SJCRH30 (cell line): ENCODE results near the gene RNF169. TPM values are rescaled to one million over a fixed set of nuclear protein-coding genes. Genes with fewer than 3 reads are reported as not detected.
A peak's percentile ranks its signal among the peaks of the same experiment; 100 is the strongest.

Experiments
- DNase-seq, 2 experiments: peaks; one replicate each; pipeline ENCODE4 v3.0.0-alpha.2; 2015 to 2020
- H3K27ac ChIP-seq: fragments of 250-450 bp; sonication (Bioruptor Pico); 2 replicates; pipeline ENCODE4 v1.5.1; 2020; ENCODE audit warnings: mild to moderate bottlenecking, moderate library complexity
- H3K27me3 ChIP-seq: fragments of 250-450 bp; sonication (Bioruptor Pico); 2 replicates; pipeline ENCODE4 v1.5.1; 2020; ENCODE audit warnings: mild to moderate bottlenecking, moderate library complexity
- H3K36me3 ChIP-seq: fragments of 250-450 bp; sonication (Bioruptor Pico); 2 replicates; pipeline ENCODE4 v1.5.1; 2020; ENCODE audit warnings: mild to moderate bottlenecking, moderate library complexity
- H3K4me1 ChIP-seq: fragments of 250-450 bp; sonication (Bioruptor Pico); 2 replicates; pipeline ENCODE4 v1.5.1; 2020; ENCODE audit warnings: mild to moderate bottlenecking, moderate library complexity
- H3K4me3 ChIP-seq: fragments of 250-450 bp; sonication (Bioruptor Pico); 2 replicates; pipeline ENCODE4 v1.5.1; 2020; ENCODE audit warnings: mild to moderate bottlenecking, moderate library complexity
- H3K9me3 ChIP-seq: fragments of 250-450 bp; sonication (Bioruptor Pico); replicated peaks from 2 replicates; pipeline ENCODE4 v1.5.1; 2020; ENCODE audit warnings: mild to moderate bottlenecking, moderate library complexity
- total RNA-seq: library from RNA; depleted of rRNA; stranded (reverse); fragments of >200 nt; shearing (Covaris generic); gene quantifications from 2 replicates; pipeline ENCODE4 v1.2.3, GENCODE V29; 2014

RNF169 gene
- total RNA-seq, 1 experiment from 2014 or later, result 17.8 TPM

DNA sequence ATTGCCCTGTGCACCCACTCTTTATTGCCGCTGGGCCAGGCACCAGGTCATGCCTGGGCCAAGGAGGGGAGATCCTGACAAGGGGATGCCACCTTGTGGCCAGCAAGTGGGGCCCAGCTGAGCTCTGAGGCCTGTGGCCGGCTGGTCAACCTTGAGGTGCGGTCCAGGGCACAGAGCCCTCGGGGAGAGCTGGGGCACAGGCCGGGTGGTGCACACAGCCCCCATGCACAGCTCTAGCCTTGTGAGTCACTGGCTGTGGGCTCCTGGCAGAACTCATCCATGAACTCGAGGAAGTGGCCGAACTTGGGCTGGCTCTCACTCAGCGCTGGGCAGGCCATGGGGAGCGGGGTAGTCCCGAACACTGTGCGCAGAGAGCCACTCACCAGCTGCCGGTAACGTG, 94.3 kb downstream of the RNF169 start:
- no peak overlapping the region for H3K4me3 ChIP-seq
- peaks cover 29% of the 10 kb centered on the region for H3K36me3 ChIP-seq
- no peaks in the 10 kb centered on the region for H3K4me1 ChIP-seq
- DNase-seq, result no peak
- H3K9me3 ChIP-seq, result no peaks in the 10 kb centered on the region
- H3K27me3 ChIP-seq, result no peaks in the 10 kb centered on the region
- H3K27ac ChIP-seq, result no peak overlapping the region

DNA sequence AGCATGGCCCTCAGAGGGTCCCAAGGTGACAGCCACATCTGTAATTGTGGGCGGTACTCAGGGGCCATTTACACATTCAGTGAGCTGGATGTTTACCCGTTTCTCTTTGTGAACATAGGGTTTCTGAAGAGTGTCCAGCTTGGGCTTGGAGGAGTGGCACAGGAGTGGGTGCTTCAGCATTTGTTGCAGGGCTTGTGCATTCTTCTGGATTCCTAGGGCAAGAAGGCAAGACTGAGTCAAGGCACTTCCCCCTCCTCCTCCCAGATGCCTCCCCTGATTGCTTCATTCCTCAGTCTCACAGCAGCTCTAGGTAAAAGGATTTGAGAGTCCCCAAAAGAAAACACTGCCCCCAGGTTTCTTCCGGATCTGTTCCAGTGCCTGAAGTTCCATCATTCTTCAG, 95.4 kb downstream of the RNF169 start:
- Histone ChIP-seq H3K27me3 (no peaks in the 10 kb centered on the region), H3K4me1 (no peaks in the 10 kb centered on the region), H3K9me3 (no peaks in the 10 kb centered on the region), H3K27ac (no peak overlapping the region), H3K36me3 (peaks cover 27% of the 10 kb centered on the region), H3K4me3 (no peak overlapping the region)
- DNase-seq, result no peak

DNA sequence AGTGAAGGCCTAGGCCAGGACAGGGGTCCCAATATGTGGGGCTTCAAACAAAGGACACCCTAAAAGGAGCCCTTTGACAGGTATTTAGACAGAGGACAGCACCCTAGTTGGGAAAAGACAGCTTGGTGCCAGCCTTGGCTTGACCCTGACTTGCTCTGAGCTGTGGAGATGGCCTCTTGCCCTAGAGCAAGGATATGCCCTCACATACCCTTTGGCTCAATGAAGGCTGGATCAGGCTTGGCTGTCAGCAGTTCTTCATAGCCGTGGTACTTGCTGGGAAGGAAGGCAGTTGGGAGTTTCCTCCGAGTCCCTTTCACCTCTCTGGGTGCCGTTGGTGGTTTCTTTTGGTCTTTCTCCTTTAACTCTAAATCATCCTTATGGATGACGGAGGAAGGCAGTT, 96.2 kb downstream of the RNF169 start:
- Histone ChIP-seq H3K36me3 (peaks cover 26% of the 10 kb centered on the region), H3K4me1 (no peaks in the 10 kb centered on the region), H3K27ac (no peak overlapping the region), H3K4me3 (no peak overlapping the region), H3K27me3 (no peaks in the 10 kb centered on the region), H3K9me3 (no peaks in the 10 kb centered on the region)
- no peak for DNase-seq

DNA sequence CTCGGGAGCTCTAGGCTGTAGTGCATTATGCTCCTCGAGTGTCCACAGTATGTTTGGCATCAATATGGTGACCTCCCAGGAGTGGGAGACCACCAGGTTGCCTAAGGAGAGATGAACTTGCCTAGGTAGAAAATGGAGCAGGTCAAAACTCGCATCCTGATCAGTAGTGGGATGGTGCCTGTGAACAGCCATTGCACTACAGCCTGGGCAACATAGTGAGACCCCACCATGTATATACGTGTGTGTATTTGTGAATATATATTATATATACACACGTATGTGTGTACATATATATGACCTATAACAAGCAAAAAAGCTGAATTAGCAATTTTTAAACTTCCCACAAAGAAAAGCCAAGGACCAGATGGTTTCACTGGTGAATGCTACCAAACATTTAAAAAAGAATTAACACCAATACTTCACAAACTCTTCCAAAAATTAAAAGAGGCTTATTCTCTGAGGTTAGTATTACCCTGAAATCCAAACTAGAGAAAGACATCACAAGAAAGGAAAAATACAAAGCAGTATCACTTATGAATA, 97.4 kb downstream of the RNF169 start:
- H3K36me3 ChIP-seq, result peaks cover 20% of the 10 kb centered on the region
- H3K27ac ChIP-seq, result no peak overlapping the region
- no peaks in the 10 kb centered on the region for H3K9me3 ChIP-seq
- no peak for DNase-seq
- H3K4me3 ChIP-seq, result no peak overlapping the region
- H3K4me1 ChIP-seq, result no peaks in the 10 kb centered on the region
- H3K27me3 ChIP-seq, result no peaks in the 10 kb centered on the region

DNA sequence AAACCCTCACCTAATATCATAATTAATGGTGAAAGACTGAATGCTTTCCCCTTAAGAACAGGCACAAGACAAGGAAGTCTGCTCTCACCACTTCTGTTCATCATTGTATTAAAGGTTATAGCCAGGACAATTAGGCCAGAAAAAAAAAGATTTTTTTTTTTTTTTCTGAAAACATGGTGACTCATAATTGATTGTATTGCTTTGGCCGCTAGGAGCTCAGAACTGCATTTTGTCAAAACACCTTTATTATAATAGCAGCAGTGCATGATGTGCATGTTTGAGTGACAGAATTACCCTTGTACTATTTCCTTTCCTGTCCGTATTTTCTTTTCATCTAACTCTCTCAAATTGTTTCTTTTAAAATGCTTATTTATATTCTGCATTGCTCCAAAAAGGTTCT, 98.1 kb downstream of the RNF169 start:
- H3K4me3 ChIP-seq, result no peak overlapping the region
- H3K9me3 ChIP-seq, result no peaks in the 10 kb centered on the region
- H3K27ac ChIP-seq, result no peak overlapping the region
- H3K27me3 ChIP-seq, result no peaks in the 10 kb centered on the region
- peaks cover 22% of the 10 kb centered on the region for H3K36me3 ChIP-seq
- no peaks in the 10 kb centered on the region for H3K4me1 ChIP-seq
- no peak for DNase-seq

DNA sequence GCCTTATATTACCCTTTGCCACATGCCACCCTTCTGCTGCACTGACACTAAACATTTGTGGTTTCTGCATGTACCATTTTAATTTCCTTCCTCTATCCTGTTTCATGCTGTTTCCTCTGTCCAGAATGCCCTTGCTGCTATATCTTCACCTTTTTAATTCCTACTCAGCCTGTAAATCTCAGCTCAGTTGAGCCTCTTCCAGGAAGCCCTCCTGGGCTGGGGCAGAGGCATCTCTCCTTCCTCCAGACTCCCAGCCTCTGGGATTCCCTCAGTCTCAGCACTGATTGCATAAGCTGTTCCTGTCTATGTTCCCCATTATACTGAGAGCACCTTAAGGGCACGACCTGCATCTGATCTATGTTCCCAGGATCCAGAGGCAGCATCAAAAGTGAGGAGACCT, 98.7 kb downstream of the RNF169 start:
- H3K9me3 ChIP-seq, result no peaks in the 10 kb centered on the region
- no peaks in the 10 kb centered on the region for H3K27me3 ChIP-seq
- H3K36me3 ChIP-seq, result peaks cover 18% of the 10 kb centered on the region

DNA sequence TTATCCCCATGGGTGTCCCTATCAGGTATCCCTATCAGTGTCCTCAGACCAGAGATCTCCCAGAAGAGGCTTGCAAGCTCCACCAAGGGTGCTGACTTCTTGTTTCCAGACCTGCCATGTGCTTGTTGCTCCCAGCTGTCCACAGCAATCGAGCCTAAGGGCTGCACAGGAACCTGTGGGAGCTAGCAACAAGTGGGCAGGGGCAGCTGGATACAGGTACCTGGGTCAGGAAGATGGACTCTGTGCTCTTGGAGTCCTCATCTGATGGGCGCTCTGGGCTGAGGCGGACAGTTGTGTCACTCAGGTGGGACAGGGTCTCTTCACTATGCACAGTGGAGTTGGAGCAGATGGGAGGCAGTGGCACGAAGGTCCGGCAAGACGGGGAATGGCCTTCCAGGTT, 99.2 kb downstream of the RNF169 start:
- peaks cover 15% of the 10 kb centered on the region for H3K36me3 ChIP-seq
- H3K4me3 ChIP-seq, result no peak overlapping the region
- H3K27me3 ChIP-seq, result no peaks in the 10 kb centered on the region
- DNase-seq, result no peak
- H3K27ac ChIP-seq, result no peak overlapping the region
- no peaks in the 10 kb centered on the region for H3K9me3 ChIP-seq
- H3K4me1 ChIP-seq, result no peaks in the 10 kb centered on the region

More for the DNA sequence above, 98.7 kb downstream of the RNF169 start:
- H3K4me1 ChIP-seq, result no peaks in the 10 kb centered on the region
- DNase-seq, result no peak
- H3K27ac ChIP-seq, result no peak overlapping the region
- H3K4me3 ChIP-seq, result no peak overlapping the region

DNA sequence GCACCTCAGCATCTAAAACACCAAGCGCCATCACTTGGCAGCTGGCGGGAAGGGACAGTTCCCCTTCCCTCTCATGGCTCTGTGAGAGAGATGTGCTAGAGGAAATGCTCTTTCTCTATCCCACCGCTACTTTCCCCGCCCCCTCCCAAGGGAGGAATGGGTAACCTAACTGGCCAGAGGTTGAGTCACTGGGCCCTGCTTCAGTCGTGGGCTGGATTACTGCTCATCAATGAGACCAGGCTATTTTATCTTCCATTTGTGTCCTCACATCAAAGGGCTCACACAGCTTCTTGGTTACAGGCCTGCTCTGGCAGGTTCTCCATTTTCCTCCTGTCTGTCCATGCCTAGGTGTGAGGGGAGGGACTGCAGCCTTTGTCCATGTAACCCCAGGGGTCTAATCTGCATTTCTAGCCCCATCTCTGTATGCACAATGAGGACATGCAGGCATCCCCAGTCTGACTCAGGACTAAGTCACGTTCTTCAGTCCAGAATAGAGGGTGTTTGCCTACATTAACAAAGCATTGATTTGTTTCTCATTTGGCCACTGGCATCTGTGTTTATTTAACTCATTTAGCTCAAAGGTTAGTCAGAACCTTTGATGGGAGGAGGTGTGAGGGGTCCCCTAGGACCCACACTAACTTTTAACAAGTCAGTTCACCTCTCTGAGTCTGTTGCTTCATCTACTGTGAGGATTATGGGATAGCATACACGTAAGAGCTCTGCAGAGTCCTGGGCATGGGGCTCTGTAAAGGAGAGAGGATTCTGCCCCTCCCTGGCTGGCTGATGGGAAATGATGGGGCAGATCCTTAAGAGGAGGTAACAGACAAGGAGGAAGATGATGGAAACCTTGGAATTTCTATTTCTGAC, 101.1 kb downstream of the RNF169 start:
- H3K4me1 ChIP-seq, result no peaks in the 10 kb centered on the region
- no peaks in the 10 kb centered on the region for H3K9me3 ChIP-seq
- H3K4me3 ChIP-seq, result no peak overlapping the region
- peaks cover 9% of the 10 kb centered on the region for H3K36me3 ChIP-seq
- DNase-seq, result no peak
- H3K27me3 ChIP-seq, result no peaks in the 10 kb centered on the region
- H3K27ac ChIP-seq, result no peak overlapping the region

DNA sequence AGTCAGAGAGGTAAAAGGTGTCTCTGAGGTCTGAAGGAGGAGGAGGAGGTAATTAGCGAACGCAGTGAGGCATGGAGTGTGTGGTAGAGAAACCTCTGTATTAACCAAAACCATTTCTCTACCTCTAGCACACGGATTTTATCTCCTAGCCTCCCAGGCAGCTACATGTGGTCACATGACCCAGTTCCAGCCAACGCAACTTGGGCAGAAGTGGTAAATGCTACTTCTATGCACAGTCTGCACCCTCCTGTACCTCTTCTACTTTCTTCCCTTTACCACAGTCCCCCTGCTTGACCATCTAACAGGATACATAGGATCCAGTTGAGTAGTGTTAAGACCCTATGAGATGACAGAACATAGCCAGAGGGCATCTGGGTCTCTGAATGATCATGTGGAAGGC, 104.6 kb downstream of the RNF169 start:
- peaks cover 5% of the 10 kb centered on the region for H3K36me3 ChIP-seq
- H3K4me1 ChIP-seq, result no peaks in the 10 kb centered on the region
- no peak overlapping the region for H3K4me3 ChIP-seq
- H3K27ac ChIP-seq, result no peak overlapping the region
- H3K9me3 ChIP-seq, result no peaks in the 10 kb centered on the region
- no peak for DNase-seq
- no peaks in the 10 kb centered on the region for H3K27me3 ChIP-seq

DNA sequence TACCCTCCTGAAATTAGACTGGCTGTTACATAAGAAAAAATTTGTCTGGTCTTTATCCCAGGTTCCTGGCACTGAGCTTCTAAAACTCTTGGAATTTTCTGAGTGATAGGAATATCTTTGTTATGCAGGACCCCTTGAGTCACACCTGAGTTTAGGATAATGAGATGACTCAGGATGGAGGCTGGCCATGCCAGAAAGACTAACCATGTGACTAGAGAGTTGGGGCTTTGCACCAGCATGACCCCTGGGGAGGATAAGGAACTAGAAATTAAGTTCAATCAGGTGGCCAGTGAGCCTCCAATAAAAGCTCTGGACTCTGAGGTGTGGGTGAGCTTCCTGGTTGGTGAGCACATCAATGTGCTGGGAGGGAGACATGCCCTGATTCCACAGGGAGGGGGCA, 112.1 kb downstream of the RNF169 start:
- Histone ChIP-seq H3K4me1 (no peaks in the 10 kb centered on the region), H3K9me3 (0 out of 2 replicates have a peak, but pooled peaks cover 5% of the 10 kb centered on the region), H3K4me3 (no peak overlapping the region), H3K27ac (no peak overlapping the region), H3K27me3 (no peaks in the 10 kb centered on the region), H3K36me3 (peaks cover 11% of the 10 kb centered on the region)
- no peak for DNase-seq

DNA sequence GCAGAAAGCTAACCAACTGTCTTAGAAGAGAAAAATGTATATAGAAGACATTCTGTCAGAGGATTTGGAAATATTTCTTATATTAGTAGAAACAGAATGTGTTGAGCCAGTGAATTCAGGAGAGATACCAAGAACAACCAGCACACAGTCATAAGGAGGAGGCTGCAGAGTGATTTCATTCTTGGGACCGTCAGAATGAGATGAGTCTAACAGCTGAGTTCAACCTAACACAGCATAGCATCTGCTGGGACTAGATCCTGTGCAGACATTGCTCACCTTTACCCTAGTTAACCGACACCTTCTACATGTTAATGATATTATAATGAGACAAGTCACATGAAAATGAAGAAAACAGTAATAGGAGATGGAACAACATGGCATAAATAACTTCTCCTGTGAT, 114.8 kb downstream of the RNF169 start:
- Histone ChIP-seq H3K27ac (no peak overlapping the region), H3K27me3 (no peaks in the 10 kb centered on the region), H3K4me3 (no peak overlapping the region), H3K4me1 (no peaks in the 10 kb centered on the region), H3K36me3 (peaks cover 14% of the 10 kb centered on the region), H3K9me3 (peaks cover 14% of the 10 kb centered on the region)
- no peak for DNase-seq

DNA sequence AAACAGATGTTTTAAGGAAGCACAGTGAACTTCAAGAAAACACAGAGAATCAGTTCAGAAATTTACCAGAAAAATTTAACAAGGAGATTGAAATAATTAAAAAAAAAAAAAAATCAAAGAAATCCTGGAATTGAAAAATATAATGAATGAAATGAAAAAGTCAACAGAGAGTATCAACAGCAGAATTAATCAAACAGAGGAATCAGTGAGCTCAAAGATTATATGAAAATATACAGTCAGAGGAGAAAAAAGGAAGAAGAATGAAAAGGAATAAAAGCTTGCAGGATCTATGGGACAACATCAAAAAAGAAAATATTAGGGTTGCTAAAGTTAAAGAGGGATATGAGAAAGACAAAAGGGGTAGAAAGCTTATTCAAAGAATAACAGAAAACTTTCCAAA, 117.9 kb downstream of the RNF169 start:
- Histone ChIP-seq H3K27ac (no peak overlapping the region), H3K36me3 (peaks cover 12% of the 10 kb centered on the region), H3K9me3 (peaks cover 12% of the 10 kb centered on the region), H3K27me3 (no peaks in the 10 kb centered on the region), H3K4me3 (no peak overlapping the region), H3K4me1 (no peaks in the 10 kb centered on the region)
- no peak for DNase-seq

DNA sequence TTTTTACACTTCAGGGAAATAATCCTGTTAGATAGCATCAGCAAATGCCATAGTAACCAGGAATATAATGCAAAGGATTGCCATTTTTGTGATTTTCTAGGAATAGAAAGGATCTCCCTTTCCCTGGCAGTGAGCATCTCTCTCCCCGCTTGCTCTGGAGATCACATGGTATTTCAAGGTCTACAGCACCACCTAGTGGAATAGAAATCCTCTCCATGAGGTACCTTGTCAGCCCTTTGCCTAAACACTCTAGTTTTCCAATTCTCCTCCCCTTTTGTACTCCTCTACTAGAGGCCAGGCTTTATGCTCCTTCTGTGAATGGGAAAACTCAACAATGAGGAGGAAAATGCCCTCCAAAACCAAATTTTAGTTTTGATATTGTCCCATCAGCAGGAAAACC, 121.8 kb downstream of the RNF169 start:
- no peak overlapping the region for H3K4me3 ChIP-seq
- H3K4me1 ChIP-seq, result no peaks in the 10 kb centered on the region
- peaks cover 11% of the 10 kb centered on the region for H3K36me3 ChIP-seq
- H3K27ac ChIP-seq, result no peak overlapping the region
- H3K9me3 ChIP-seq, result peaks cover 13% of the 10 kb centered on the region
- DNase-seq, result peak; percentile 26 to 57
- no peaks in the 10 kb centered on the region for H3K27me3 ChIP-seq

DNA sequence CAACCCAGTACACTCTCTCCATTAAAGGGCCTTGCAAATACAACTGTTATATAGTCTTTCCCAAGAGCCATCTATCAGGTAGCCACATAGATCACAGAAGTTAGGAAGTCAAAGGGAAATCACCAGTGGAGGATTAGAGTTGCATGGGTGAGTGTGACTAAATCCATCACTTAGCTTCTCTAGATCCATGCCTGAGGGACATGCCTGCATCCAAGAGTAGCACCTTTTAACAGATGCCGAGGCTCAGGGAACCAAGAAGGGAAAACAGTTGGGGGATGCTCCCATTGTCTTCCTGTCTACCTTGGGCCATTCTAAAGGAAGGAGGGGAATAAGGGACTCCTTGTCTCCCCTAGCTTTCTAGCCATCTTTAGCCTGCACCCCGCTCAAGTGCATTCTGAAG, 122.4 kb downstream of the RNF169 start:
- Histone ChIP-seq H3K27ac (no peak overlapping the region), H3K9me3 (peaks cover 13% of the 10 kb centered on the region), H3K4me3 (no peak overlapping the region), H3K4me1 (no peaks in the 10 kb centered on the region), H3K27me3 (no peaks in the 10 kb centered on the region), H3K36me3 (peaks cover 11% of the 10 kb centered on the region)
- DNase-seq, result peak in 1 of 2 experiments; percentile 22

DNA sequence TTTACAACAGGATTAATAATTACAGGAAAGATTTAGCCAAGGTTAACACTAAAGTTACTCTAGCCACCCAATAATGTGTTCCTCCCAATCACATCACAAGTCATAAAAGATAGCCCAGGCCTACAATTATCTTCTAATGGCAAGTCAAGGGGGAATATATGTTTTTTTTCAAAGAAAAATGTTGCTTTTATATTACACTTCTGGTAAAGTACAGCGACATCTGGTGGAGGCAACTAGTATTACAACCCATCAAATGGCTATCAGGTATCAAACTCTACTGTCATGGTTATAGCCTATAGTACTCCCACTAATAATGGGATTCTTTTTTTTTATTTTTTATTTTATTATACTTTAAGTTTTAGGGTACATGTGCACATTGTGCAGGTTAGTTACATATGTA, 128.5 kb downstream of the RNF169 start:
- DNase-seq, result peak; percentile 11 to 22
- H3K27me3 ChIP-seq, result no peaks in the 10 kb centered on the region
- H3K4me3 ChIP-seq, result no peak overlapping the region
- peaks cover 11% of the 10 kb centered on the region for H3K36me3 ChIP-seq
- no peak overlapping the region for H3K27ac ChIP-seq
- no peaks in the 10 kb centered on the region for H3K9me3 ChIP-seq
- H3K4me1 ChIP-seq, result no peaks in the 10 kb centered on the region
